ENCODE data around the gene ASB12. TPM values are rescaled to one million over a fixed set of nuclear protein-coding genes. Genes with fewer than 3 reads are reported as not detected.

The ASB12 gene
- total RNA-seq, 1 donor from 2014 or later: not detected

DNA sequence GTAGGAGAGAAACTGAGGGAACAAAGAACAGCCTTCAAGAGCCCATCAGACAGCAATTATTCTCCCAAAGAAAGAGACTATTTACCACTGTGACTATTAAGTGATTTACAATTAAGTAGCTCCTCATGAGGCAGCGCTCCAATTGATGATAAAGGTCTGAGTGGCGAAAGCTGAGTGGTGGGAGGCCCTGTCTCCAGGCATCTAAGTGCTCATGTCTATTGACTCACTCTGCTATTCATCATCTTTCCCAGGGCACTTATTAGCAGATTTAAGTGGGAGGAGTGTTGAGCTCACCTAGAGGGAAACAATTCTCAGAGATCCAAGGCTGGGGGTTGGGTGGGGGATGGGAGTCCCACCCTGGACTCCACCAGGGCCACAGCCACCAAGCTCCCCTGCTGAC, 48.2 kb downstream of the ASB12 start:
- TF ChIP-seq, protein P1, sequence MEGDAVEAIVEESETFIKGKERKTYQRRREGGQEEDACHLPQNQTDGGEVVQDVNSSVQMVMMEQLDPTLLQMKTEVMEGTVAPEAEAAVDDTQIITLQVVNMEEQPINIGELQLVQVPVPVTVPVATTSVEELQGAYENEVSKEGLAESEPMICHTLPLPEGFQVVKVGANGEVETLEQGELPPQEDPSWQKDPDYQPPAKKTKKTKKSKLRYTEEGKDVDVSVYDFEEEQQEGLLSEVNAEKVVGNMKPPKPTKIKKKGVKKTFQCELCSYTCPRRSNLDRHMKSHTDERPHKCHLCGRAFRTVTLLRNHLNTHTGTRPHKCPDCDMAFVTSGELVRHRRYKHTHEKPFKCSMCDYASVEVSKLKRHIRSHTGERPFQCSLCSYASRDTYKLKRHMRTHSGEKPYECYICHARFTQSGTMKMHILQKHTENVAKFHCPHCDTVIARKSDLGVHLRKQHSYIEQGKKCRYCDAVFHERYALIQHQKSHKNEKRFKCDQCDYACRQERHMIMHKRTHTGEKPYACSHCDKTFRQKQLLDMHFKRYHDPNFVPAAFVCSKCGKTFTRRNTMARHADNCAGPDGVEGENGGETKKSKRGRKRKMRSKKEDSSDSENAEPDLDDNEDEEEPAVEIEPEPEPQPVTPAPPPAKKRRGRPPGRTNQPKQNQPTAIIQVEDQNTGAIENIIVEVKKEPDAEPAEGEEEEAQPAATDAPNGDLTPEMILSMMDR (IDR thresholded peaks at IDR 0.05; ENCODE audit: insufficient read depth, low read length, poor library complexity, severe bottlenecking): no peak
- DNase-seq (ENCODE audit: low read depth): no peak
- H3K36me3 ChIP-seq (ENCODE audit: control insufficient read depth, insufficient read depth, low read length): no peaks in the 10 kb centered on the region
- no peaks in the 10 kb centered on the region for H3K27me3 ChIP-seq (ENCODE audit: control insufficient read depth, insufficient read depth, low read length)
- H3K4me3 ChIP-seq (ENCODE audit: low read depth, low read length): no peak overlapping the region

DNA sequence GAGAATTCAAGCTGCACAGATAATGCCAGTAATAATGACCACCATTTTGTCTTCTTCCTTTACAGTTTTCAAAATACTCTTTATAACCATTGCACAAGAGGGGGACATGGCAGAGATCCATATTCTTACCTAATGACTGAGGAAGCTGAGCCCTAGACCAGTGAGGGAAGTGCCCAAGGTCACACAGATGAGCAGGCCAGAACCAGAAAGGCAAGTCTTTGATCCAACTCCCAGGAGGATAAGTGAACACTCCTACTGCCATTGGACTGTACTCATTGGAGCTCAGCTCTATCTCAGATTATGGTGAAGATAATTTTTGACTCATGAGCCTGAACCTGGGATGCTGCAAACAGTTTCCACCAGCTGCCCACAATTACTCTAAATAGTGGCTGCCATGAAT, 53.5 kb downstream of the ASB12 start:
- H3K4me3 ChIP-seq (ENCODE audit: low read depth, low read length): no peak overlapping the region
- TF ChIP-seq, protein P1 (IDR thresholded peaks at IDR 0.05; ENCODE audit: insufficient read depth, low read length, poor library complexity, severe bottlenecking): no peak
- DNase-seq (ENCODE audit: low read depth): no peak
- no peaks in the 10 kb centered on the region for H3K27me3 ChIP-seq (ENCODE audit: control insufficient read depth, insufficient read depth, low read length)
- H3K36me3 ChIP-seq (ENCODE audit: control insufficient read depth, insufficient read depth, low read length): no peaks in the 10 kb centered on the region

Other genes starting within 250 kb of the ASB12 start
- 2.9 and 3.4 TPM in 2 replicates for gene AMER1, start 24.9 kb downstream of the ASB12 start, total RNA-seq
- gene MTMR8, start 164.8 kb upstream of the ASB12 start, total RNA-seq: 1.5 and 1.7 TPM in 2 replicates

All from kidney epithelial cell (primary cell).